ENCODE data around the gene CFAP54.

CFAP54 gene

GRCh38 chr12:96786791-96787190, 297.4 kb downstream of the CFAP54 start:
- TF ChIP-seq CTCF (IDR thresholded peaks at IDR 0.05; ENCODE audit: extremely low read depth, missing control alignments): no peak
- no peak for DNase-seq (ENCODE audit: low spot score)

- no peak for DNase-seq (ENCODE audit: low spot score)
- no peak for TF ChIP-seq CTCF (IDR thresholded peaks at IDR 0.05; ENCODE audit: extremely low read depth, missing control alignments)
These were observed 314.6 kb downstream of the CFAP54 start for GRCh38 chr12:96803969-96804368.

DNA sequence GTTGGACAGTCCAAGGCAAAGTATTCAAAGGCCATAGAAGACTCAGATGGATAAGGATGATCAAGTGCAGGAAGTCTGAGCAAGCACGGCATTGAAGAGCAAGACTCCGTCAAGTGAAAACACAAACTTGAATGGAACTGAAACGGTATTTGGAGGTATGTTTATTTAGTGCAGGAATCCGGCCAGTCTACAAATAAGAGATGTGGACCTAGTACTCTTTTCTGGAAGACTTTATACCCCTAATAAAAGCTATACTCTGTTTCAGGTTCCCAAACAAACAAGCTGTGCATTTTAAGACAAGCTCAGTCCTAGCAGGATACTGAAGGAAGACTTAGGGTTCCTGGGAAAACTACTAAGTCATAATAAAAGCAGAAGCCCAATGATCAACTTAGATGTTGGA, 316.9 kb downstream of the CFAP54 start:
- TF ChIP-seq CTCF (IDR thresholded peaks at IDR 0.05; ENCODE audit: extremely low read depth, missing control alignments): no peak

GRCh38 chr12:96807741-96808140, 318.4 kb downstream of the CFAP54 start:
- DNase-seq (ENCODE audit: low spot score): no peak
- no peak for TF ChIP-seq CTCF (IDR thresholded peaks at IDR 0.05; ENCODE audit: extremely low read depth, missing control alignments)

More for the DNA sequence above, 316.9 kb downstream of the CFAP54 start:
- DNase-seq (ENCODE audit: low spot score): no peak

DNA sequence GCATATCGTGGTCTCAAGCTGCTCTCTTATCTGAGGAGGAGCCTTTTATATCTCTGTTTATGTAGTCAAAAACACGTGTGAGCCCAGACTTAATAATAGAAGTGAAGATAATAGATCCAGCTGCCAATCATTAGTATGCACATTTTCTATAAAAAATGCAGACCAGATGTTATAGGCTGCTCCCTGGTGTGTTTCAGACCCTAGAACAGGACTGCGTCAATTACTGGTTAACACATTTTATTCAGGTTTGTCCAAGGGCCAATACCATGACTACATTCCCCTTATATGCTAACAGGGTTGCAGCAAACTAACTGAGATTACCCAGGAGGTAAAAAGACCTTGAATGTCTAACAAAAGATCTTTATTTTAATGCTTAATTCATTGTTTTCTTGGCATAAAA, 319.2 kb downstream of the CFAP54 start:
- no peak for DNase-seq (ENCODE audit: low spot score)

GRCh38 chr12:96809522-96809921, 320.1 kb downstream of the CFAP54 start:
- no peak for TF ChIP-seq CTCF (IDR thresholded peaks at IDR 0.05; ENCODE audit: extremely low read depth, missing control alignments)
- DNase-seq (ENCODE audit: low spot score): no peak

More for the DNA sequence above, 319.2 kb downstream of the CFAP54 start:
- no peak for TF ChIP-seq CTCF (IDR thresholded peaks at IDR 0.05; ENCODE audit: extremely low read depth, missing control alignments)

DNA sequence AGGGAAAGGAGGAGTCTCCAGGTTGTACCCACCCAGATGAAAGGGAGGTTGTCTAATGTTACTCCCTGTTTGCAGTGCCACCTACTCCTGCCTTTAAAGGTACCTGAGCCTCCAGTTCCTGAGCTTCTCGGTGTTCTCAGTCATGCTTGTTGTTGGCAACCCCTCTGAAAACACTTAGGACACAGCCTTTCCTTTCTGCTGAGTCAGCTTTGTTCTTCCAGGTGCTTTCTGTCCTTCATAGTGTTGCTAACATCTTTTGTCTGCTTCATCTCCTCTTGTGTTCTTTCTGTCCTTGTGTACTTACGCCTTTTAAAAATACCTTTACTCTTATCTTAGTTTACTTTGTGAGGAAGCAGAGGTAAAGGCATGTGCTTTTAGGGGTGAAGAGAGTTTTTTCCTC, 320.7 kb downstream of the CFAP54 start:
- no peak for TF ChIP-seq CTCF (IDR thresholded peaks at IDR 0.05; ENCODE audit: extremely low read depth, missing control alignments)

More for the DNA sequence above, 320.7 kb downstream of the CFAP54 start:
- DNase-seq (ENCODE audit: low spot score): no peak

All from GM20000 (cell line).